ENCODE results near the gene TRIM41.

The TRIM41 gene

DNA sequence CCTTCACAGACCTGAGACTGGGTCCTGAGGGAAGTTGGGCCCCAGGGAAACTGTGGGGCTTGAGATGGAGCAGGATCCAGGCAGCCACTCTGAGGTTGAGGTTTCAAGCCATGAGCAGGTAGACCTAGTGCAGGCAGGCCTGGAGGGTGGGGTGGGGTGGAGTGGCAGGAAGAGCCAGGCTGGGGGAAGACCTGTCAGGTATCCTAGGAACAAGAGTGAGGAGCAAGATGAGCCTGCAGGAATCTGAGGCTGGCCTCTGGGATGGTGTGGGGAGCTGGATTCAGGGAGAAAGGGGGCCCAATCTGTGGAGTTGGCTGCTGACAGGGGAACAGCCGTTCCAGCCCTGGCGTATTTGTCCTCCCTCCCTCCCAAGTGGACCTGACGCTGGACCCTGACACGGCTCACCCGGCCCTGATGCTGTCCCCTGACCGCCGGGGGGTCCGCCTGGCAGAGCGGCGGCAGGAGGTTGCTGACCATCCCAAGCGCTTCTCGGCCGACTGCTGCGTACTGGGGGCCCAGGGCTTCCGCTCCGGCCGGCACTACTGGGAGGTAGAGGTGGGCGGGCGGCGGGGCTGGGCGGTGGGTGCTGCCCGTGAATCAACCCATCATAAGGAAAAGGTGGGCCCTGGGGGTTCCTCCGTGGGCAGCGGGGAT, 10.8 kb downstream of the TRIM41 start:
- DNase-seq = no peak

DNA sequence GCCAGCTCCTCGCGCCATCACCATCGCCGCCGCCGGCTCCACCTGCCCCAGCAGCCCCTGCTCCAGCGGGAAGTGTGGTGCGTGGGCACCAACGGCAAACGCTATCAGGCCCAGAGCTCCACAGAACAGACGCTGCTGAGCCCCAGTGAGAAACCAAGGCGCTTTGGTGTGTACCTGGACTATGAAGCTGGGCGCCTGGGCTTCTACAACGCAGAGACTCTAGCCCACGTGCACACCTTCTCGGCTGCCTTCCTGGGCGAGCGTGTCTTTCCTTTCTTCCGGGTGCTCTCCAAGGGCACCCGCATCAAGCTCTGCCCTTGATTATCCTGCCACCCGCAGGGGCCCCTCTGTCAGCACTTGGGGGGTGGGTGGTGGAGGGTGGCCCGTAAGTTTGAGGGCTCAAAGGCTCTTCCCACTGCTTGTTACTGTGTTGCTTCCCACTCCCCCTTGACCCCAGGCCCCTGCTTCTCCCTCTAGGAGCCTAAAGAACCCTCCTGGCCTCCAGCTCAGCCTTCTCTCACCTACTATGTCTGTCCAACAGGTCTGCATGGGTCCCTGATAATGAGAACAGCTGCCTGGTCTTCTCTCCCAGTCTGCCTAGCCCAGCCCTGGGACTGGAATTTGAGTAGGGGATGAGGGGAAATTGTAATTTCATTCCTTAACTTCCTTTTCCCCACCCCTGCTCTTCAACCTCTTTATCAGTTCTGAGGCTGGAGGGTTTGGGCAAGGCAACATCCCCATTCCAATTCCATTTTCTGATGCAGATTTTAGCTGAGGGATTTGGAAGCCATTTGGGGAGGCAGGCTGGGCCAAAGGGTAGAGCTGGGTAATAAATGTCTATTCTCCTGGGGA, 11.6 kb downstream of the TRIM41 start:
- DNase-seq = no peak

DNA sequence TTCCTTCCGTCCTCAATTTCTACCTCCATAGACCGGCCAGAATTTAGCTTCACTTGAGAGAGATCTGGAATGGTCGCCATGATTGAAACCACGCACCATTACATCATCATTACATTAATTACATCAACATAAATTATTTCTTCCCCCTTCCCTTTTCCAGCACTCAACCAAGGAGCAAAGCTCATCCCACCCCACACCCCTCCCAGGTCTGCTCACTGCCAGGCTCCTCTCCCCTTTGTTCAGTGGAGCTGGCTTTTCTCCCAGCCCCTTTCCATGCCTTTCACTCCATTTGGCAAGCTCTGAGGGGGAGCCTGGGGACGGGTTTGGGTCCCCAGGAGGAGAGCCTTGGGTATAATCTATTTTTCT, 12.2 kb downstream of the TRIM41 start:
- DNase-seq = no peak

DNA sequence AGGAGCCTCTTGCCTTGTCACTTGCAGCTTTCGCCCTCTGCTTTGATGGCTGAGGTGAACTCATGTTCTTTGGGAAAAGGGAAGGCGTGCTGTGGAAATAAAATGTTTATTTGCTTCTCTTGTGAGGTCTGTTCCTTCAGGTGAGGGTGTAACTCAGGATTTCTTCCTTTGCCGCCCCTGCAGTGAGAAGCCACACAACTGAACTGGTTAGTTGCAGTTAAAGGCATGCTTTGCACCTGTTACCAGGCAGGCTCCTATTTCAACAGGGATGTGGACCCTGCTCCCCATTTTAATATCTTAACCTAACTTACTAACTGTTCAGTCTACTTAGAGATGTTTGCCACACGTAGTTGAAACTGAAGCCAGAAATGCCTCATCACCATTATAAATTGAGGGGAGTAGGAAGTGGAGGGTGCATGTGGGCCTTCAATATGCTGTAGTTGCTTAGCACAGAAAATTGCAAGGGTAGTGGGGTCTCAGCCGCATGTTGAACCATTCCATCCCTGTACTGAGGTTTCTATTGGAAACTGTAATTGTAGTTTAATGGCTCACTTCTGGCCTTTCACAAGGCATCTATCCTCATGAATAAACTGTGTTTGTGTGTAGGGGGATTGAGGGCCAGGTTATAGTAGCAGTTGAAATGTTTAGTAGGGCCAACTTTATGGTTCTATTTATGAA, 12.7 kb downstream of the TRIM41 start:
- DNase-seq = no peak

DNA sequence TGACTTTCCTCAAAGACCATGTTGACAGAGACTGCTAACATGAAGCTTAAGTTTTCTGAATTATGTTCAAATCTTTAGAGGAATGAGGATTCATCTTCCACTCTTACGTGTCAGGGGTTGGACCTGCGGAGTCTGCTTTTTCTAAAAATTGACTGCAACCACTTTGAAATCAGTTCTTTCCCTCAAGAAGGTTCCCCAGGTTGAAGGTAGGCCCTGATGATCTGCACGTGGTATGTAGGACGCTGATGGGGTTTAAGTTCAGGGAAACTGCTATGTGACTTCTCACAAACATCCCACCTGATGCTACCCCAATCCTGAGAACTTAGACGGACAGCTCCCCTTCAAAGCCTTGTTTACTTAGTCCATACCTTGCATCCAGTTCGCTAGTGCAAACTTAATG, 13.4 kb downstream of the TRIM41 start:
- DNase-seq = no peak

DNA sequence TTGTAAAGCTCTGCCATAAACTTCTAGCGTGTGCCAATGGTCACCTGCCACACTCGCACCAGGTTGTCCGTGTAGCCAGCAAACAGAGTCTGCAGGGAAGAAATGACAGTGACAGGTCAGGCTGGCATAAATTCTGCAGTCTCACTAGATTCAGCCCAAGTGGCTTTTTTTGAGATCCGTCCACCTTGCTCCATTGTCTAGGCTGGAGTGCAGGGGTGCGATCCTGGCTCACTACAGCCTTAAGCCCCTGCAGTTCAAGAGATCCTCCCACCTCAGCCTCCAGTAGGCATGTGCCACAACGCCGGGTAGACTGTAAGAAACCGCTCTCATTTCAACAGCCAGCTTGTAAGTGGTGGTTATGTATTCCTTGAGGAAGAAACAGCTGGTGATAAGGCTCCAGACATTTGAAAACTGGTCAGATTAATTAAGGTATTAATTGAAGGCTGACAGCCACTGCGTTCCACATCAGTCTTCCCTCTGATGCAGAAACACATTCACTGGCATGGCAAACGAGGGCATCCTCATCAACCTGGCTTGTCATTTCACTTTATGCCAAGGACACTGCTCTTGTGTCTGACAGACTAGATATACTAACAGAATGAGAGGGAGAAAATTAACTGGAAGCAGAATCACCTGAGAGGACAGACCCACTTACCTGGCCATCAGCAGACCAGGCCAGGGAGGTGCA, 14.0 kb downstream of the TRIM41 start:
- no peak for DNase-seq

DNA sequence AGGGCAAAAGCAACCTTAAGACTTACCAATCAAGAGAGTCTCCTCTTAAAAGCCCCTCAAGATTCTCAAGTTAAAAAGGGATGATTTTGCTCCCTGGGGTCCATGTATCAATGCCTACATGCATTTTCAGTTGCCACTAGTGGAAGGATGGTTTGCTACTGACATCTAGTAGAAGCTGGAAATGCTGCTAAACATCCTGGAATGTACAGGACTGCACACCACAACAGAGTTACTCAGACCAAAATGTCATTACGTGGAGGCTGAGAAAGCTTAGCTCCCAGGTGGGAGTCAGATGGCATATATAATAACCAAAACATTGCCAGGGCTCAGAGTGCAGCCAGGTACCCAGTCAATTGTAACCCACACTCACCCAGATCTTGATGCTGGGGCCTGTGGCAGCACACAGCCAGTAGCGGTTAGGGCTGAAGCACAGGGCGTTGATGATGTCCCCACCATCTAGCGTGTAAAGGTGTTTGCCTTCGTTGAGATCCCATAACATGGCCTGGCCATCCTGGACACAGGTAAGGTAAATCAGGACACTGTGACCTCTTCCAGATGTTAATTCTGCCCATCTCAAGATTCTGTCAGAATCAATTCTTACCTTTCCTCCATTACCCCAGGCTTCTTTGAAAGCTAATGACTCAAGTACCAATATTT, 14.8 kb downstream of the TRIM41 start:
- no peak for DNase-seq

DNA sequence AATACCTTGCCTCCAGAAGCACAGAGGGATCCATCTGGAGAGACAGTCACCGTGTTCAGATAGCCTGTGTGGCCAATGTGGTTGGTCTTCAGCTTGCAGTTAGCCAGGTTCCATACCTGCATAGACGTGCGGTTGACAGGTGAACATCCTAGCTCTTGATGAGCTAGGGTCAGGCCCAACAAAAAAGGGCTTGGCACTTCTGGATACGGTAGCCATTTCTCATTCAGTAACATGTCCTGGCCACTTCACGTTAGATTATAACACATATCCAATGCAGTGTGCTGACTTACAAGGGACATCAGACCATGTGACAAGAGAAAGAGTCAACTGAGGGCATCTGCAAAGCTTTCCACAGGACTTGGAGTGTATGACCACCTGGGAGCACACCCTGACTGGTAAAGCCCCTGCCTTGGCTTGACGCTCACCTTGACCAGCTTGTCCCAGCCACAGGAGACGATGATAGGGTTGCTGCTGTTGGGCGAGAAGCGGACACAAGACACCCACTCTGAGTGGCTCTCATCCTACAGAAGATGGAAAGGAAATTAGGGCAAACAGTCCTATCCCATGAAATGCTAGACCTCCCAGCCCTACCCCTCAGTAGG, 16.1 kb downstream of the TRIM41 start:
- no peak for DNase-seq

DNA sequence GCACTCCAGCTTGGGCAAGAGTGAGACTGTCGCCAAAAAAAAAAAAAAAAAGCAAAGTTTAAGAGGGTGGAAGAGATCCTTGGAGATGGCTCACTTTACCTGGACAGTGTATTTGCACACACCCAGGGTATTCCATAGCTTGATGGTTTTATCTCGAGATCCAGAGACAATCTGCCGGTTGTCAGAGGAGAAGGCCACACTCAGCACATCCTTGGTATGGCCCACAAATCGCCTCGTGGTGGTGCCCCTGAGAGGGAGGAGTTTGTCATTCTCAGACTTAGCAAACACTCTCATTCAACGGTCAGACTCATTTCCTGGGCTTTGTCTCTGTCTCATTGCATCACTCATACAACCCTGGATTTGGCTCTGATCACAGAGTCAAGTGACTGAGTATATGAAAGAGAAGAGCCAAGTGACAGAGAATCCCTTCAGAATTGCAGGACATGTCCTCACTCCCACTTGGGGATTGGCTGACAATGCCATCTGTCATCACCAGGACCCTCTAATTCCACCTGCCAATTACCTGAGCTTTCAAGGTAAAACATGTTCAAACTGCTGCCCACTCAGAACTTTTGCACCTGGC, 18.4 kb downstream of the TRIM41 start:
- peak; percentile 75 for DNase-seq

DNA sequence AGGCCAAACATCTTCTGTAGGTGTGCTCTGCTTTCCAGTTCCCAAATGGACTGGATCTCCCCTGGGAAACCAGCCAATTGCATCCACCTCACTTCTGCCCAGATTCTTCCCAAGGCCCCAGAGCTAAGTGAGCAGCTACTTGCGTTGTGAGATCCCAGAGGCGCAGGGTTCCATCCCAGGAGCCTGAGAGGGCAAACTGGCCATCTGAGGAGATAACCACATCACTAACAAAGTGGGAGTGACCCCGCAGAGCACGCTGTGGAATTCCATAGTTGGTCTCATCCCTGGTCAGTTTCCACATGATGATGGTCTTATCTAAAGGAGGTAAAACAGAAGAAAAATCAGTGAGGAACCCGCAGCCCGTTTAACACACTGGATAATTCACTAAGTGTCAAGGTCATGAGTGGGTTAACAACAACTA, 19.0 kb downstream of the TRIM41 start:
- no peak for DNase-seq

DNA sequence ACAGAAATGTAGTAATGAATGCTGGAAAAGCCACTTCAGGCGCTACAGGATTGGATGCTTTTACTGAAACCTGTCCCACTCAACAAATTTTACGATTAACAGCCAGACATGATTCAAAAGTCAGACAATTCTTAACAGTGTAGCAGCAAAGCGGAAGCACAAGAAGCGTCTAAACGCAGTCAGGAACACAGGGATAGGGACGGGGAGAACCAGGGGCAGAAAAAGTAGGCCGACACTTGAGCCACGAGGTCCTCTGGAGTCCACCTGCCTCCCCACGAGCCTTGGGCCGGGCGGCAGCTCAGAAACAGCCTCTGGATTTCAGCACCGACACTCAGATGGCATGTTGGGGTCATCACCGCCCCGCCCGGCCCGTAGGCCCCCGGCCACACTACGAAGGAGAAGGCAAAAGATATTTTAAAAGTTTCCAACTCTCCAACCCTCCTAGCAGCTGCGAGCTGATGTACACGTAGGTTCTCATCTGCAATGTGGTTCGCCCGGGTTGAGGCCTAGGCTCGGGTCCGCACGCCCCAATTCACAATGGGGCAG, 20.0 kb downstream of the TRIM41 start:
- DNase-seq = peak; percentile 32

DNA sequence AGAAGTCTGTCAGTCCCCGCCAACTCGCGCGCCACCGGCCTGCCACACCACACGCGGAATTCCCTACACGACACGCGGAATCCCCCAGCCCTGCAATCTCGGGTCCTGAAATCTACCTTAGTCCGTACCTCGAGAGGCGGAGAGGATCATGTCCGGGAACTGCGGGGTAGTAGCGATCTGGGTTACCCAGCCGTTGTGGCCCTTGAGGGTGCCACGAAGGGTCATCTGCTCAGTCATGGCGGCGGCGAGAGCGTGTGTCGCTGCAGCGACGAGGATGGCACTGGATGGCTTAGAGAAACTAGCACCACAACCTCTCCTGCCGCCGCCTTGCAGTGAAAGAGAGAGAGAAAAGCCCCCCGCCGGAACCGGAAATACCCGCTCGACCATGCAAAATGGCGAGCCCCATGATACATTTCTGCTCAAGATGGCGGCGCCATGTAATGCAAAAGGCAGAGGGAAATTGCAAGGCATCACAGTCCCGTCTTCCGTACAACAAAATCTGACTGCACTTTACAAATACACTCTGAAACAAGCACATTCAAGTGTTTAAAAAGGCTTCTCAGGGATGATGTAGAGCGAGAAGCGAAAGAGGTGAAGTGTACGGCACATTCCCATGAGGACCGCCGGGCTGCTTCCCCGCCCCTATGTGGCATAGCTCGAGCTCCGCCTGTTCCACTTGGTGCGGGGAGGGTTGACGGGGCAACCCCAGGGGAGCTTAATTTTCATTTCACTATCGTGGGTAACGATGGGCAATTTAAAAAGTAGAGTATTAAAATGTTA, 20.7 kb downstream of the TRIM41 start, which contains the start of gene RACK1:
Gene RACK1 (minus strand): TSS at position 343 of the 780 bp plus-strand sequence. CDS start 106 bp downstream, at position 237.
- DNase-seq = peak; percentile 93

DNA sequence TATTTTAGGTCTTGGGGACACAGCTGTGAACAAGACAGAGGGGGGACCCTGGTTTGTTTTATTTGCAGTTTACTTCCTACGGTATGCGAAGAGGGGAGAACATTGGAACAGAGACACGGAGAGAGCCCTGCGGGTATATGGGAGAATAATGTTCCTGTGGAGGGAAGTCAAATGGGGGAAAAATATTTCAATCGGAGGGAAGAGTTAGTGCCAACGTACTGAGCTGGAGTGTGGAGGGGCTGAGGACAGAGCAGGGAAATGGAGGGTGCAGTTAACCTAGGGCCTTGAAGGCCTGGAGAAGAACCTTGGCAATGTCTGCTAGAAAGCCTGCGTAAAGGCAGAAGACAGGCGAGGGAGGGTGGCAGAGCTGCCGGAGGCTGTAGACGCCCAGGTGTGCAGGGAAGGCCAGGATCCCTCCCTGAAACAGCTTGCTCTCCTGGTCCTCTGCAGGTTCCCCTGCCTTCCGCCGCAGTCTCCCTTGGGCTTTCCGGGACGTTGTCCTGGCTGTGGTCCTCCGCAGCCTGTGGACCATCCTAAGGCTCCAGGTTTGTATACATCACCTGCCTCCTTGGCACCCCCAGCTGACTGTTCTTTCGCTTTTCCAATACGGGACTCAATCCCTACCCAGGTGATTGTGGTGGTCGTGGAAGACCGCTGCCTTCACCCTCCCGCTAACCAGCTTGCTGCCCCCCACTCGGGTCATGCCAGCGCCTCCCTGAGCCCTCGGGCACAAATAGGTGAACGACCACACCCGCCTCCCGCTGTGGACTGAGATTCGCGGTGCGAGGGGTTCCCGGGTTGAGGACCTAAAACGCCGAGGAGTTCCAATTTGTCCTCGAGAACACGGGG, 22.6 kb downstream of the TRIM41 start:
- DNase-seq = no peak

DNA sequence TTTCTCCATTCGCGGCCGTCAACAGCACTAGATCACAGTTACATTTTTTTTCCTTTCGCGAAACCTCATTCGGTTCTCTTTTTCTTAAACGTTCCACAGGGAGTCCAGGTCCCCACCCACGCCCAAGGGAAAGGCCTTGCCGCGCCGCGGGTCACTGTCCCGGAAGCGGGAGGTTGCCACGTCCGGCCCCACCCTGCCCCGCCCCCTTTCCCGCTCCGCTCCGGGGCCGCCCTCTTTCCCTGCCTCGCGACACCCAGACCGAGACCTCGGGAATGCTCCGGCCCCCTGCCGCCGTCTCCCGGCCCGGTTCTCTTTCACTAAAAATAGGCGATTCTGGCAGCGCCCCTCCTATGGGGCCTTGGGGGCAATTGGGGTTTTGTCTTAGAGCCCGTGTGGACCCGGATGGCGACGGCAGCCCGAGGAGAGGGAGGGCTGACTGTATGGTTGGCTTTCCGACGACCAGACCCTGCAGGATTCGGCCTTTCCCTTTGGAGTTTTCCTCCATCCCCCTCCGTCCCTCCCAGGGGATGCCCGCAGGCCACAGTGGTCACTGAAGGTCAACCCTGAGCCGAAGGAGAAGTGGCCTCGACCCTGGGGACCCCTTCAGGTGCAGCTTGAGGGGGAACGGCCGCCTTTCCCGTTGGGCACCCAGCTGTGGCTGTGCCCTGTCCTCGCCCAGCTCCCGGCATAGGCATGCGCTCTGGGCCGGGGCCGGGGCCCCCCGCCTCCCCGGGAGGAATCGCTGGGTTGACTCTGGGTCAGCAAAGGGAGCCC, 23.4 kb downstream of the TRIM41 start:
- peak; percentile 88 for DNase-seq

DNA sequence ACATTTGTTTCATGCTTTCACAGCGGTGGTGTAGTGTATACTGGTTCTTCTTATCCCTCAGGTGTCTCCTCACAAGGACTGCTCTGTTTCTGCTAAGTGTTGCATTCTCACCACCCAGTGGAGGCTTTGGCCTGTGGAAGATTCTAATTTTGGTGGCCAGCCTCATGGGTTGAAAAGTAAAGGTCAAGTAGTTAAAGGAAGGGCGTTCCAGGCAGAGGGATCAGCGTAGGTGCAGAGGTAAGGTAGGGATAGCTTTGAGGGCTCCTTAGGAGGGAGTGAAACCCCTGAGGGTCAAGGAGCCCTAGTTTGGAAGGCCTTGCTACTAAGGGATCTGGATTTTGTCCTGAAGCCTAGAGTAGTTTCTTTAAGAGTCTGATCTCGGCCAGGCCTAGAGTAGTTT, 25.2 kb downstream of the TRIM41 start:
- DNase-seq = no peak

DNA sequence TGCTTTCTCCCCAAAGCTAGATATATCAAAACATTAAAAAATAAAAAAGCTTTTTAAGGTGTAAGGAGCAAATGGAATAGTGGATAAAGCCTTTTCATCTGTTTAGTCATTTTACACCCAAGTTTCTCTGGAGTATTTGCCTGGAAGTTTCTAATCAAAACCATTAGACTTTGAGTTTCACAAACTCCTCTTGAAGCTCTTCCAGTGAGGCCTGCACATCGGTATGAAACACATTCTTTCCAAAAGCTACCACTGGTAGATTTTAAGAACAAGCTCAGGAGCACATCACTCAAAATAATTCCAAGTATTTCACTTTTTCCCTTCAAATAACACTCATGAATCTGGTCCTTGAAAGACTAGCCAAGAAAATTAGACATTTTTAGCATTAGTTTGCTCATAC, 32.2 kb downstream of the TRIM41 start:
- DNase-seq = no peak

DNA sequence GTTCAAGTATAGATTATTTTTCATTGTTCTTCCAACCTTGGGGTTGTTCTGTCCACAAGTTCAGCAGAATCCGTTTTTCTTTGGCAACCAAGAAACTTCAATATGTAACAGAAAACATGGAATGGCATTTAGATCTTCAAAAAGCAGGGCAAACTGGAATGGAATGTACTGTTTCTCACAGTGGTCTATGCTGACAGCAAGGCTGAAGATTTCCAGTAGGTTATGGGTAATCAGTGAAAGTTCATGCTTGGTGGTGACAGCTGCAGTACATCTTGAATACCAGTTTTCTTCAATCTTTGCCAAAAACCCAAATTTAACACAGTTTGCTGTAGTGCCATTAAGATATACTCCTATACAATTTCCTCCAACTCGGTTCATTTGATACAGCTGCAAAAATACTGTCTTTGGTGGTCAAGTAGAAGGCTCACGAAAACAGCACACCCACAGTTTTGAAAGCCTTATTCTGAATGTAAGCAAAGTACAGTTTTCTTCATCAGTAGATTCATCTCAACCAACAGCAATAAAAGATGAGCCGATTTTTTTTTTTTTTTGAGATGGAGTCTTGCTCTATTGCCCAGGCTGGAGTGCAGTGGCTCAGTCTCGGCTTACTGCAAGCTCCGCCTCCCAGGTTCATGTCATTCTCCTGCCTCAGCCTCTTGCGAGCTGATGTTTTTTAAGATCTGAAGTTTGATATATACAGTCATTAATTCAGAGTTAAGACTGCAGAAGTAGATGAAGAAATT, 32.9 kb downstream of the TRIM41 start:
- no peak for DNase-seq

DNA sequence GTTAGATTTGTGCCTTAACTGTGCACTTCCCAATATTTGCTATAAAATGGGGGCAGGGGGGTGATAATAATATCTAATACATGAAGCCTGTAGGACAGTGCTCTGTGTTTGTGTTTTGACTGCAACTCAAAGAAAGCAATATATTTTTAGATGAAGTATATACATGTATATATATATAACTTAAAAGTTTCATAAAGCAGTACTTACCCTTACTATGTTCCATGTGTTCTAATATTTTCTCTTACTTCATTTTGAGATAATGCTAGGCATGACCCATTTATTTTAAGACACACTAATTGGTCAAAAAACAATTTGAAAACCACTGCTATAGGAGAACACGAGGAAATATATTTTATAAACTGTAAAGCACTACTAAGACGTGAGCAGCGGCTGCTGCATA, 35.5 kb downstream of the TRIM41 start:
- DNase-seq = no peak
